GM20000 (cell line): ENCODE data around the gene TENM3.

Source experiments
- DNase-seq: peaks from one replicate; pipeline ENCODE4 v3.0.0; 2012; ENCODE audit warnings: low spot score
- TF ChIP-seq, protein P1 (sequence below): IDR thresholded peaks from 2 replicates; pipeline ENCODE4 v1.5.1; 2012; ENCODE audit warnings: mild to moderate bottlenecking, control low read depth; ENCODE audit errors: extremely low read depth, missing control alignments

The TENM3 gene

DNA sequence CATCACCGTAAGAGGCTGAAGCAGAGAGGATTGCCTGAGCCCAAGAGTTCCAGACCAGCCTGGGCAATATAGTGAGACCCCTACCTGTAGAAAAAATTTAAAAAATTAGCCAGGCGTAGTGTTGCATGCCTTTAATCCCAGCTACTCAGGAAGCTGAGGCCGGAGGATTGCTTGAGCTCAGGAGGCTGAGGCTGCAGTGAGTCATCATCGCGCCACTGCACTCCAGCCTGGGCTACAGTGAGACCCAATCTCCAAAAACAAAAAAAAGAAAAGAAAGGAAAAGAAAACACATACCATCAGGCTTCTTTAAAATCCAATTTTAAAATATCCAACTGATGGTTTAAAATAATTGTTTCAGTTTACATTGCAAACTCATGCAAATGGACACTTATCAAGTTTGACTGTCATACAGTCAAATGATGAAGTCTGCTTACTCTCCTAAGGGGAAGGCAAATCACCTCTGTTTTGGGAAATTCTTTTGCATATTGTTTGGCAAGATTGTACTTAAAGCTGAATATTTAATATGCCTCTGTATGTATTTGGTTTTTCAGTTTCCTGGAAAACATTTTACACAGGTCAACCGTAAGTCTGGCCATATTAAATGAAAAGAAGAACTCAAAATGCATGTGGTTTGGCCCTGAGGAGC lies 23.7 kb upstream of the TENM3 start:
- TF ChIP-seq, protein P1, sequence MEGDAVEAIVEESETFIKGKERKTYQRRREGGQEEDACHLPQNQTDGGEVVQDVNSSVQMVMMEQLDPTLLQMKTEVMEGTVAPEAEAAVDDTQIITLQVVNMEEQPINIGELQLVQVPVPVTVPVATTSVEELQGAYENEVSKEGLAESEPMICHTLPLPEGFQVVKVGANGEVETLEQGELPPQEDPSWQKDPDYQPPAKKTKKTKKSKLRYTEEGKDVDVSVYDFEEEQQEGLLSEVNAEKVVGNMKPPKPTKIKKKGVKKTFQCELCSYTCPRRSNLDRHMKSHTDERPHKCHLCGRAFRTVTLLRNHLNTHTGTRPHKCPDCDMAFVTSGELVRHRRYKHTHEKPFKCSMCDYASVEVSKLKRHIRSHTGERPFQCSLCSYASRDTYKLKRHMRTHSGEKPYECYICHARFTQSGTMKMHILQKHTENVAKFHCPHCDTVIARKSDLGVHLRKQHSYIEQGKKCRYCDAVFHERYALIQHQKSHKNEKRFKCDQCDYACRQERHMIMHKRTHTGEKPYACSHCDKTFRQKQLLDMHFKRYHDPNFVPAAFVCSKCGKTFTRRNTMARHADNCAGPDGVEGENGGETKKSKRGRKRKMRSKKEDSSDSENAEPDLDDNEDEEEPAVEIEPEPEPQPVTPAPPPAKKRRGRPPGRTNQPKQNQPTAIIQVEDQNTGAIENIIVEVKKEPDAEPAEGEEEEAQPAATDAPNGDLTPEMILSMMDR = no peak
- no peak for DNase-seq

DNA sequence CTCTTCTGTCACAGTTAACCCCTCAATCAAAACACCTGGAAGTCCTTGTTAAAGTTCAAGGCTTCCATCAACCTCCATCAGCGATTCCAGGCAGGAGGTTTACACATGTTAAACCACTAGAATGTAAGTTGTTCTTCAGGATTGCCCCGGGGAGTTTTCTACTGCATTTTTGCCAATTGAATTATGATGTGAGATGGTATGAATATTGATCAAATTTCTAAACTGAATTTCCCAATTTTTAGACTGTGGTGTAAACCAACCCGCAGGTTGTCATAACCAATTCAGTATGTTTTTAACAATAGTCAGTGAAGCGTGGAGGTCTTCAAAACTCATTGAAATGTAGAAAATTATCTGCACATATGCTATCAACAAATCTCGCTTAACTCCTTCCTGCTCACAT lies 21.2 kb upstream of the TENM3 start:
- TF ChIP-seq, protein P1 = no peak
- DNase-seq = no peak

DNA sequence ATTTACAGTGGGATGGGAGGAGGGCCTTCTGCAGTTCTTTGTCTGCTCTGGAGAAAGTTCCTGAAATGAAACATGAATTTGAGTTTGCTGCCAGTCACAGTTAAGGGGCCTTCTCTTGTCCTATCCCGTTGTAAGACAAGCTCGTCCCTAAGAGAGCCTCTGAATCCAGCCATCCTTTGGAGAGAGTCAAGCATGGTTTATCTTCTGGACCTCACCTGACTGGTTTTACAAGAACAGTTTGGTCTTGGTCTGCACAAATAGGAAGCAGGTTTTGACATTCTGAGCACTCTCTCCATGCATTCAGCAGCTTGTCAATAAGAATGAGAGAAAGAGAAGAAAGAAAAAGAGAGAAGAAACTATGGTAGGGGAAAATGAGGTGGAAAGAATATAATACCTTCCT lies 20.4 kb upstream of the TENM3 start:
- DNase-seq = no peak
- TF ChIP-seq, protein P1 = no peak

DNA sequence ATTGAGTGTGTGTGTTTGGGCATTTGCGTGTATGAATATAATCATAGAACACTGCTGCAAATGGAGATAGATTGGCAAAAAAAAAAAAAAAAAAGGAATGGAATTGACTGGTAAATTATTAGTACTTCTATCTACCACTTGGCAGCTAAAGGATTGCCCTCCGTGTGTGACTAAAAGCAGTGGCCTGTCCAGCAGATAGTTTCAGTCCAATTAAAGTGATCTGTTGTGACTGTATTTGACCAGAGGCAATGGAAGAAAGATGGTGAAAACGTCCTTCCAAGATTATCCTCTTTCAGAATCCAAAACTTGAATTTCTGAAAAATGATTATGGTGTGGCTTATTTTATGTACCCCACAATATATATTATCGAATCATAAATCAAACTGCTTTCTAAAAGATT lies 19.5 kb upstream of the TENM3 start:
- TF ChIP-seq, protein P1 = no peak
- no peak for DNase-seq

DNA sequence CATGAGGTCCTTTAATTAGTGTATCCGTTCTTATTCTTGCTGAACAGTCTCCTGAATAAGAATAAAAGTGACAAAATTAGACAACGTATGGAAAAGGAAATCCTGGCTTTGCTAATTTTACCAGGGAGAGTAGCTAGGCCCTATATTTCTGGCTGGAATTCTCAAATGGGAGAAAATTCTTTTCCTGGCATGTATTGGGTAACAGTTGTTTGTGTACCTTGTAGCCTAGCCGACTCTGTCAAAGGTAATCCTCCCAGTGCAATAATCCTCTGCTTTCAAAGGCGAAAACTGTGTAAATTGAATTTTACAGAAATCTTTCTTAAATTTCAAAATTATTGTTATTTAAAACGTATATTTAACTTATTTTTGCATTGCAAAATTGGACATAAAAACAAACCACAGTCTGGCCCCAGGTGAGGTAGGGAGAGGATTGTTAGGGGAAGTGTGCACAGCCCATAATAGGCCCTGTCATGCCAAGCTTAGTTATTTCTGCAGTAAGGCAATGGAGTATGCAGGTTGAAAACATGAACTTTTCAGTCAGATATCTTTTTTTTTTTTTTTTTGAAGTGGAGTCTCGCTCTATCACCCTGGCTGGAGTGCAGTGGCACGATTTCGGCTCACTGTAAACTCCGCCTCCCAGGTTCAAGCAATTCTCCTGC lies 18.9 kb upstream of the TENM3 start:
- DNase-seq = no peak
- TF ChIP-seq, protein P1 = no peak

DNA sequence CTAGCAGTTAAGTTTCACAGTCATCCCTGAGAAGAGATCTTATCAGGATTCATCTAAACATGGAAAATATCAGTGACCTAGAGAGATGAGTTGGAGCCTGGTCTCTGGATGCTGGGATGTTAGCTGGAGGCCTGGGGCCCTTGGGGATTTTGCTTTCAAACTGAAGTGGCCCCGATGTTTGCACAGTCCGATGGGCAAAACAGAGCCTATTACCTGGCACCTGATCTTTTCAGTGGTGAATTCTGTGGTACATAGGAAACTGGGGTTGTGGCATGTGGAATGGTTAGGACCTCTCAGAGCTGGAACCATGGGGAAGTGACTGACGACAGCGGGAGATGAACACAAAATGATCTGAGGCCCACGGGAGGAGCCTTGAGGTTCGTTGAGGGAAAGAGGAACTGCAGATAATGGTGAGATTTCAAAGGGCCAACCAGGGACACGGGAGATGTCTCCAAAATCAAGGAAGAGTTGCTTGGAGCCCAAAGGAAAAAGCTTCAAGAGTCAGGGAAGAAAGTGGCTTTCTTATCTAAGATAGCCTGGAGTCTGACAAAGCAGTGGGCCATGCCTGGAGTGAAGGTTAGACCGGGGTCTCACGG lies 17.8 kb upstream of the TENM3 start:
- TF ChIP-seq, protein P1 = no peak
- no peak for DNase-seq

DNA sequence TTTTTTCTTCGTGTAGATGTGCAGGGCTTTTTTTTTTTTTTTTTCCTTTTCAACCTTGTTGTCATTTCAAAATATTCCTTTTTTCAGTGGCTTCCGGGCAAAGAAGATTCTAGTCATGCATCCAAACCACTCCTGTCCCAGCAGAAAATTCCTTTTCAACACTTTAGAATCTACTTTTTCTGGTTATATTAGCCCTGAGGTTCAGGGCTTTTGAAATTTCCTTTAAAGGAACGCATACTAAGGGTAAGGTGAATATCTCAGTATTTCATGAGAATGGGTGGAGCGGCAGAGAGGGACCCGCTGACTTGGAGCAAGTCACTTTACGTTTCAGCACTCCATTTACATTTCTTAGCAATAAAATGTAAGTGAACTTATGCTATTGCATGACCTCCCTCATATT lies 15.6 kb upstream of the TENM3 start:
- TF ChIP-seq, protein P1 = no peak
- no peak for DNase-seq
